Measurements from ENCODE around the gene AHCTF1.
"Not testable (repeated sequence)": the region's sequence is repeated elsewhere in the genome, so short reads cannot be mapped to it uniquely, and the experiment has no call there.

The AHCTF1 gene

DNA sequence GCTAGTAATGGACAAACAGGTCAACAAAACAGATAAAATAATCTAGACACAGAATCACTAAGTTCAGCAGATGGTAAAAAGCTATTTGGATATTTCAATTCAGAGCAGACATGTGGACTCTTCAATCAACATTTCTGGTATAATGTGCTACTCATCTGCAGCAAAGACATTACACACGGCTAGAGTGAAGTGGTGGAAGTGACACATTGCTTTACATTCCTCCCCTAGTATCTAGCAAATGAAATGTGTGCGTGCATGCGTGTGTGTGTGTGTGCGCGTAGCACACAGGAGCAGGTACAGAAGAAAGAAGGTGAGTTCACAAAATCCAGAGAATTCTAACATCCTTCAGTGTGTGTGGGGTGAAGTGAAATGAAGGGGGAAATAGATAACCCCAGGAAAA, 8.3 kb downstream of the AHCTF1 start:
- no peak for DNase-seq (ENCODE audit: low spot score)

DNA sequence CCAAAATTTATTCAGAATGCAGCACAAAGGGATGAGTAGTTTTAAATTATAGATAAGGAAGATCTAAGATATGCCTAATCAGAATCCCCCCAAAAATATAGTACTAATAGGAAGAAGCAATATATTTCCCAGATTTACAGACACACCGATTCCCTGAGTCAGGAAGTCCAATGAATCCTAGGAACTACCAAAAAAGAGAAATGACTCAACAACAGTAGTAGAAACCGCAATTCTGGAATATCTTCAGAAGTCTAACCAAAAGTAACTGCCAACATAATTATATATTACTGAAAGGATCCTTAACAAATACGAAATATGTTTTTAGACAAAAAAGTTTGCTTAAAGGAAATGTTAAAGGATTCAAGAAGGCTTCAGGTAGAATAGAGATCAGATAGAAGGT, 10.3 kb downstream of the AHCTF1 start:
- DNase-seq (ENCODE audit: low spot score): no peak

DNA sequence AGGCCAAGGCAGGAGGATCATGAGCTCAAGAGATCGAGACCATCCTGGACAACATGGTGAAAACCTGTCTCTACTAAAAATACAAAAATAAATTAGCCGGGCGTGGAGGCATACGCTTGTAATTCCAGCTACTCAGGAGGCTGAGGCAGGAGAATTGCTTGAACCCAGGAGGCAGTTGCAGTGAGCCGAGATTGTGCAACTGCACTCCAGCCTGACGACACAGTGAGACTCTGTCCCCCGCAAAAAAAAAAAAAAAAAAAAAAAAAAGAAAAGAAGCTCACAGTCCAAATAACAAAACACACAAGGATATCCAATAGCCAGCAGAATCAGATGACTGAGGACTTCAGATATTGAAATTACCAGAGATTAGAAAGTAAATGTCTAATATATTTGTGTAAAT, 11.8 kb downstream of the AHCTF1 start:
- DNase-seq (ENCODE audit: low spot score): no peak

DNA sequence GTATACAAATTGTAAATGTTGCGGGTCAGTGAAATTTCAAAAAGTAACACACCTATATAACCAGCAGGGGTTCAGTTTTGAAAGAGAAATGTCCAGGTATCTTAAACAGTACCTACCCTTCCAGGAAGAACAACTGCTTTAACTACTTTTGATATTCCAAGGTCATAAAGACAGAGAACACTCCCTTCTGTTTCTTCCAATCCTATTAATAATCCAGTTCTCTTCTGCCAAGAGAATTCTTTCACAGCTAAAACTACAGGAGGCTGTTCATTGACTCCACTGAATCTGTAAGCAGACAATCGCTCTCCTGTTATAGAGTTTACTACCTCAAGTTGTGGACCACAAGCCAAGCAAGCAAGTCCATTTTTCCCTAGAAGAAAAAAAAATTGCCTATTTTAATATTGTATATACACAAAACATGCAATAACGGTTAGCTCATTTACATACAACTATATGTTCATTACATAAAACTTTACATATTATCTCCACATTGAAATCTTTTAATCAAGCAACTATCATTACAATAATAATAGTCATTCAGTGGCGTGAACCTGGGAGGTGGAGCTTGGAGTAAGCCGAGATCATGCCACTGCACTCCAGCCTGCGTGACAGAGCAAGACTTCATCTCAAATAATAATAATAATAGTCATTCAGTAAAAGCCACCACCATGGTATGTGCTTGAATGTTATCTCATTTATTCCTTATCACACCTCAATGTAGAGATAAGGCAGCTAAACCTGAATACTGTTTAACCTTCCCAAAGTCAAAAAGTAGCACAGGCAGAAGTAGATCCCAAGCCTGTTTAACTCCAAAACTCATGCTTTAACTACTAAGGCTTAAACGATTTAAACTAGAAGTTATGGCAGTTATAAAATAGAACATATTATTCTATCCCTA, 15.5 kb downstream of the AHCTF1 start:
- DNase-seq (ENCODE audit: low spot score): not testable (repeated sequence)

DNA sequence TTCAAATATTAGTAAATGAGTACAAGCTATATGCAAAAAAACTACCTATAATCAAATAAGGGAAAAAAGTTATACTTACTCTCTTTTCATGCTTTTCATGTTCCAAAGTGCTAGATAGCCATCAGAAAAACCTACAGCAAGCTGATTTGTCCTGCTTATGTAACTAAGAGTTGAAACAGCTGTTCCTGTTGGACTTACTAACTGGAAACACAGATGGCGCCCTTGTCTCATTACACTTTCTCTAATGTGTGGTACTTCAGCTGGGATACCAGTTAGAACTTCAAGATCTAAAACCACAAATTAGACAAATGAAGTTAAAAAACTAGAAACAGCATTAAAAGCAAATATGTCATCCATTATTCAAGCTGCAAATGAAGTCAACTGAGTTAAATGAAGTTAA, 24.3 kb downstream of the AHCTF1 start:
- DNase-seq (ENCODE audit: low spot score): peak; percentile 64

DNA sequence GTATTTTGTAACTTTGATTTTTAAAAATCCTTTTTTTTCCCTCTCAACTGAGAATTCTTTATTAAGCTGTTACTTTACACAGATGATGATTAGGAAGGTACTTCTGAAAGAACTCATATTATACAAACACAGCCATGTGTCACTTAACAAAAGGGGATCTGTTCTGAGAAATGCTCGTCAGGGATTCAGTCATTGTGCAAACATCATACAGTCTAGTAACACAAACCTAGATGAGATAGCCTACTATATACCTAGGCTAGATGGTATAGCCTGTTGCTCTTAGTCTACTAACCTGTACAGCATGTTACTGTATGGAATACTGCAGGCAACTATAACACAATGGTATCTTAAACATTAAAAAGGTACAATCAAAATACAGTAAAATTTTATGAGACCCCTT, 24.9 kb downstream of the AHCTF1 start:
- DNase-seq (ENCODE audit: low spot score): no peak

DNA sequence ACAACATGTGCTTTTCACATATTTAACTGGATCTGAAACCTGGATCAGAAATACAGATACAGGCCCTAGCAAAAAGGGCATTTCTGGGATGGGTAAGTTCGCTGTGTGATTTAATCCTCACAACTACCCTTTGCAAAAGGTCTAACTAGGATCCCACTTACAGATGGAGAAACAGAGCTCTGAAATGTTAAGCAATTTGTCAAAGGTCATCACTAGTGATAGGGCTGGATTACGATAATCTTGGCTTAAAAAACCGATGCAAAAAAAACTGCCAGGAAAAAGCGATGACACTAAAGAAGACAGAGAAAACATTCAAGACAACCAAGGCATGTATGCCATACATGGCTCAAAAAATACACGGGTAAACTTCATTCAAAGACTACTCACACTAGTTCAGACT, 29.9 kb downstream of the AHCTF1 start:
- DNase-seq (ENCODE audit: low spot score): no peak

DNA sequence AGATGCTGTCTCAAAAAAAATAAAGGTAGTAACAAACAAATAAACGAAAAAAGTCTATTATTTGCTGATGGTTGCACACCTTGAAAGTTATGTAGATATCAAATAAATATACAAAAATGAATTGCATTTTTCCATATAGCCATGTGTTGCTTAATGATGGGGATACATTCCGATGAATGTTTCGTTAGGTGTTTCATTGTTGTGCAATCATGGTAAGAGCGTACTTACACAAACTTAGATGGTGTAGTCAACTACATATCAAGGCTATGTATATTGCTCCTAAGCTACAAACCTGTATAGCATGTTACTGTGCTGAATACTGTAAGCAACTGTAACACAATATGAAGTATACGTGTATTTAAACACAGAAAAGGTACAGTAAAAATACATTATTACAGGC, 34.4 kb downstream of the AHCTF1 start:
- DNase-seq (ENCODE audit: low spot score): no peak

DNA sequence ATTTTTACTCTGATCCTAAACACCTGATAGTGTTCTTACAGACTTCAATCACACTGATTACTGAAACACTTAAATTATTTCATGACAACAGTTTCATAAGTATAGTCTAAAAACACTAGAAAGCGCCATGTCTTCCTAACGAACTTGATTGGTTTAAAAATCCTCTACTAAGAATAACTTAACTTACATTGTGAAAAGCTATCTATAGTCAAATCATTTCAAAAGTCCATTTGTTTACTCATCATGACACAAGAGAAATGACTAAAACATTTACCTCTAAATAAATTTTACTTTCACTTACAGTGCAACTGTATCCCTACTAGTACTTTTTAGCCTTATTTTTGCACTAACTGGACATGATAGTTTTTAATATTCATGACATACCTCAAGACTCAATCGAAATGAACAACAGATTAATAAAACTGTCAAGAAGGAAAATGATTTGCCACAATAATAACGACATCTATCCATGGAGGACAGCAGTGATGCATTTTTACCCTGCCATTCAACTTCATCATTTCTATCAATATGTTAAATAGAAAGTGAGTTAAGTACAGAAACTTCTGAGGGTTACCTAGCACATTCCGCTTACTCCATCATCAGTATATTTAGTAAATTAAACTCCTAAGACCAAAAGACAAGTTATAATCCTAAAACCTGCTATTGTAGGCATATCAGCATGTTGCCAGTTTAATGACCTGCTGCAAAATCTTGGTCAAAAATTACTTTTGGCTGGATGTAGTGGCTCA, 38.4 kb downstream of the AHCTF1 start:
- DNase-seq (ENCODE audit: low spot score): no peak

DNA sequence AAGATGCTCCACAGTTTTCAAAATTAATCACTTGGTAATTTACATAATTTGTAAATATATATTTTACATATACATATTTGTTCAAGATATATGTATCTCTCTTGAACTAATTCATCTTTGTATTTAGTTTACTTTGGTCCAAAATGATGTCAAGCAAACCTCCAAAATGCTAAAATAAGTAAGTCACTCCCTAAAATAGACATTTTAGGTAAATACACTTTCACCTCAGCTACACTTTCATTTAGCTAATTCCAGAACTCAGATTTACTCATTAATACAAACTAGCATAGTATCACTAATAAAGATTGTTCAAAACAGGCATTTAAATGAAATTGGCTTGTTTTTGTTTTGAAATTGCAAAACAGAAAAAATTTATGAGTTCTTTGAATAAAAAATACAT, 40.6 kb downstream of the AHCTF1 start:
- no peak for DNase-seq (ENCODE audit: low spot score)

DNA sequence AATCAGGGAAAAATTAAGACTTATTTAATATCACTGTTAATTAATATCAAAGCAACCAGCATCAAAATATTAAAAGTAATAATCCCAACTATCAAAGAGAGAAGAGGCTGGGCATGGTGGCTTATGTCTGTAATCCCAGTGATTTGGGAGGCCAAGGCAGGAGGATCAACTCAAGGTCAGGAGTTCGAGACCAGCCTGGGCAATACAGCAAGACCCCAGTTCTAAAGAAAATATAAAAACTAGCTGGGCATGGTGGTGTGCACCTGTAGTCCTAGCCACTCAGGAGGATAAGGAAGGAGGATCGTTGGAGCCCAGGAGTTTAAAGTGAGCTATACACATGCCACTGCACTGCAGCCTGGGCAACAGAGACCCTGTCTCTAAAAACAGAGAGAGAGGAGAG, 43.2 kb downstream of the AHCTF1 start:
- no peak for DNase-seq (ENCODE audit: low spot score)

DNA sequence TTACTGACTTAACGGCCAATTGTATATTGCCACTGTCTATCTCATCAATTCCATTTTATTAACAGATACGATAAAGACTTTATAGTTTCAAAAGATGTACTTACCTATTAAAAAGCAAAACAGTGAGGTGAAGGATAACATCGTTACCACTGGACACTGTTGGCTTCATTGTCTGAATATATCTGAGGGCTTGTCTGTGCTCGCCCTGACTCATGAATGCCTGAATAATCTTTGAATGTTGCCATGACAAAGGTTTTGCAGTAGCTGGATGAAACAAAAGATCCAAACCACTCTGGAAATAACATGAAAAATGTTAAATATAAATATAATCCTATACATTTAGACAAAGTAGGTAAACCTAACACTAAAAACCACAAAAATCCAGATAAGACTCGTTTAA, 46.4 kb downstream of the AHCTF1 start:
- DNase-seq (ENCODE audit: low spot score): not testable (repeated sequence)

DNA sequence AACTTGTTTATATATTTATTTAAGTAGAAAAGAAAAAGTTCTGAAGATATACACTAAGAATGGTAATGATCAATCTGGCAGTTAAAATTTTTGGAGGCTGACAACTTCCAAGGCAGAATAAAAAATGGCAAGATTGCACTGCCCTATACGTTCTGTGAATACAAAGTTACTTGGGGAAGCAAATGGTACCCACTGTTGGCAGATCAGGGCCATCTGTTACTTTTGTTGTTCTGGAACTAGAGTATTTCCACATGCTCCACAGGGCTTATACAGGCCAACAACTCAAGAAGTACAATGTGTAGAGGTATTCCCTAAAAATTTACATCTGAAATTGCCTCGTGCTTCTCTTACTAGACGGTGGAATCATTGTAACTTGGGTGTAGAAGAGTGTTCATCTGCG, 53.2 kb downstream of the AHCTF1 start:
- DNase-seq (ENCODE audit: low spot score): peak; percentile 43

DNA sequence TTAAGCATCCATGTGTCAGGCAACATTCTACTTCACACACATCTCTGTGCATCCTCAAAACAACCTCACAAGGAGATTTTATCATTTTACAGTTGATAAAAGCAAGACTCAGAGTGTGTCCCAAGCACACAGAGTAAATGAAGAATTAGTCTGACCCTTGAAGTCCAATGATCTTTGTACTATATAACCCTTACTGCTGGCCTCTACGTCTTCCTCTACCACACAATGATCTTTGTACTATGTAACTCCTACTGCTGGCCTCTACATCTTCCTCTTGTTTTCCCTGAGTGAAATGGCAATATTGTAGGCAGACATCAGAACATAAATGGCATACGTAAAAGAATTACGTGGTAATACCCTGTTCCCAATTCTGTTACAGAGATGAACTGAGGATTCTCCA, 55.3 kb downstream of the AHCTF1 start:
- DNase-seq (ENCODE audit: low spot score): no peak

DNA sequence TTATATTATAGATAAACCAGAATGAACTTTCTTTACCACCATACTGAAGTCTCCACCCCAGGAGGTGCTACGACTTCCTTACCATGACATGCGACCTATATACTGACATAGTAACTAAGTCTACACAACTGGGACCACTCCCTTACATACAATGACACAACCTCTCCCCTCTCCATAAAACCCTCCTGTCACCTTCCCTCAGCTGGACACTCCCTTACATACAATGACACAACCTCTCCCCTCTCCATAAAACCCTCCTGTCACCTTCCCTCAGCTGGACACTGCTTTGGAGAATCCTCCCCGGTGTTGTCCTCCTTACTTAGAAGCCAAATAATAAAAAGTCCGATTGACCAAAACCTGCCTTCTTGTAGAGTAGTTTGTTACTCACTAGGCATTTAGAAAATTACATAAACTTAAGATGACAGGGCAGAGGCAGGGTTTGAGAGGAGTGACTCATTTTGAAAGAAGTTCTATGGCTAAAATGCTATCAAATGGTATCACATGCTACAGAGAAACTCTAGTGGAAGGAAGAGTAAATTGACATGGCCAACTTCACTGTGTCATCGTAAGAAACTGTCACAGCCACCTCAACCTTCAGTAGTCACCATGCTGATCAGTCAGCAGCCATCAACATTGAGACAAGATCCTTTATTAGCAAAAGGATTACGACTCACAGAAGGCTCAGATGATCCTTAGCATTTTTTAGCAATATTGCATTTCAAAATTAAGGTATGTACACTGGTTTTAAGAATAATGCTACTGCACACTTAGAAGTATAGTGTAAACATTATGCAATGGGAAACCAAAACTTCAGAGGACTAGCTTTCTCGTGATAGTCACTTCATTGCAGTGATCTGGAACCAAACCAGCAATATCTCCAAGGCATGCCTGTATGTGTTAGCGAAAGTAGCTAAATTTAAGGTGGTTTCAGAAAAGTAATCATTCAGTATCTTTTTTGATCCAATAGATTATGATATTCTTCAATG, 56.4 kb downstream of the AHCTF1 start:
- no peak for DNase-seq (ENCODE audit: low spot score)

DNA sequence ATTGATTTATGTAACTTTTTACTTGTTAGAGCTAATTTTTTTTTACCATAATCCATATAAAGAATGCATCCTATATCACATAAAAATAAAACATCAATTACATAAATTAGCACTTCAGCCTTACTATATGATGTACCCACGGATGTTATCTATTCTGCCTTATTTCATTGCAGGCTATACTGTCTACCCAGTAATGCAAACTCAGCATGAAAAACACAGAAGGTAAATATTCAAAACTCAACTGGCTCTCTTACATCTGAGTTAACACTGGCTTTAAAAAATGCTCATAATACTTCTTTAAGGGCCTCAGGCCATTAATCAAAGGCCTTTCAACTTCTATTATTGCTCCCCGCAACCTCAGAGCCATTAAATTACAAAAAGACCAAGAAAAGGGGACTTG, 65.8 kb downstream of the AHCTF1 start:
- DNase-seq (ENCODE audit: low spot score): no peak

DNA sequence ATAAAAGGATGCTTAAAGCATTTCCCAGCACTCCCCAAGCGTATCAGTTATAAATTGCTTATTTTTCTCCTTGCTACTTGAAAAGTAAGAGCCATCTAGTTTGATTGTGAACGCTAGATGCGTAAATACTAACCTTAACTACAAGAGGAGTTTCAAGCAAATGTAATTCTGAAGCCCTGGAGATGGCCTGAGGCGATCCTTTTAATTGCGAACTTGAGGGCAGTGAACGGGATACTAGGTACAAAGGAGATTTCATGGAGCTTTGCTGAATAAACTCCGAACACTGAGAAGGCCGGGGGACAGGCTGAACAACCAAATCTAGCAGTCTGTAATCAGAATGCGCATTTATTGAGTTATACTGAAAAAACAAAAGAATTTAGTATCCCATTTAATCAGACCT, 68.0 kb downstream of the AHCTF1 start:
- not testable (repeated sequence) for DNase-seq (ENCODE audit: low spot score)

DNA sequence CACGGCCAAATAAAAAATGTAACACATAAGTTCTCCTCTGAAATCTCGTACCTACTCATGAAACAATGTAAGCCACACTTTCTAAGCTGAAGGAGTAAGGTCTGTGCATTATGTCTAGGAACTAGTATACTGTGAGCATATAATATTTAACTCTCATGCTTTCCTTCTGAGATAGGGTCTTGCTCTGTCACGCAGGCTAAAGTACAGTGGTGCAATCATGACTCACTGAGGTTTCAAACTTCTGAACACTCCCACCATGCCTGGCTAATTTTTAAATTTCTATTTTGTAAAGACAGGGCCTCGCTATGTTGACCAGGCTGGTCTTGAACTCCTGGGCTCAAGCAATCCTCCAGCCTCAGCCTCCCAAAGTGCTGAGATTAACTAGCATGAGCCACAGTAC, 71.3 kb downstream of the AHCTF1 start:
- DNase-seq (ENCODE audit: low spot score): no peak

DNA sequence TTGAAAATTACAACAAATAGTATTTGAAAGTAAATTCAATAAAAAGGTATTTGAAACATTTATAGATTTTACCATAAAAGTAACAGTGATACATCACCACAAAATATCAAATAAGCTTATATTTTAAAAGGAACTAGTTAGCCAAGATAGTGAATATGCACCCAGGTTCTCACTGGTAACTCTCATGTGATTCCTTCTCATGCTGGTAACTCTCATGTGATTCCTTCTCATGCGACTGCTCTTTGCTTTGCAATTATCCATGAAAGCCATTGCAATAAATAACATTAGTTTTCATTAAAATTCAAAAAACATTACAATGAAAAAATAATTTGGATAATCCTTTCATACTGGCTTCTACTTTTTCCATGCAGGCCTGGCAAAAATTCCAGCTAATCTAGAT, 75.4 kb downstream of the AHCTF1 start:
- DNase-seq (ENCODE audit: low spot score): no peak

DNA sequence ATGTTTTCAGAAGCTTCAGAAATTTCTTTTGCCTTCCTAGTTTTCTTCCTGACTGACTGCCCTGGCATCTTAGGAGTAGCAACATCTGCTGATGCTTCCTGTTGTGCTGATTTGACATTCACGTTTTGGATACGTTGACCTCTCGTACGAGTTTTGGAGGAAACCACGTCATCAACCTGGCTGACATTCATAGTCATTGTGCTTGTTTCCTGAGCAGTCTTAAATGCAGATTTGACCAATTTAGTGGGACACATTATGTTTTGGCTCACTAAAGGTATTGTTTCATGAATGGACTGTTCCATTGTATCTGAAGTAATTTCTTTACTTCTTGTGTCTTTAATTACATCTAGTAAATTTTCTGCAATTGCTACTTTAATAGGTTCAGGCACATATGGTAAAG, 81.1 kb downstream of the AHCTF1 start:
- not testable (repeated sequence) for DNase-seq (ENCODE audit: low spot score)

DNA sequence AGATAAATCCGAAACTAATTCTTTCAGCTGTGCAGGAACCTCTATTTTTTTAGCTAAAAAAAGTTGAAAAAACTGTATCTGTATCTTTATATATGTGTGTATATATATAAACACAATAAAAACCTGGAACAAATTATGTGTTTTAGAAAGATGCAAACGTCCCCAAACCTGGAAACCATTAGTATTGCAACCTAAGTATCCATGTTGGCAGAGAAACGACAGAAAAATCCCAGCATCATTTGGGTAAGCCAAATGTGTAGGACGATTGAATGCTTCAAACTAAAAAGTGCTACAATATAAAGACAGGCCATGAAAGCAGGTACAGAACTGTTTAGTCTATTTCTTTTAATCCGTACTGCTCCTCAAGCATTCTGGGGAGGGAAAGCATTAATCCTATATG, 87.9 kb downstream of the AHCTF1 start:
- DNase-seq (ENCODE audit: low spot score): no peak

DNA sequence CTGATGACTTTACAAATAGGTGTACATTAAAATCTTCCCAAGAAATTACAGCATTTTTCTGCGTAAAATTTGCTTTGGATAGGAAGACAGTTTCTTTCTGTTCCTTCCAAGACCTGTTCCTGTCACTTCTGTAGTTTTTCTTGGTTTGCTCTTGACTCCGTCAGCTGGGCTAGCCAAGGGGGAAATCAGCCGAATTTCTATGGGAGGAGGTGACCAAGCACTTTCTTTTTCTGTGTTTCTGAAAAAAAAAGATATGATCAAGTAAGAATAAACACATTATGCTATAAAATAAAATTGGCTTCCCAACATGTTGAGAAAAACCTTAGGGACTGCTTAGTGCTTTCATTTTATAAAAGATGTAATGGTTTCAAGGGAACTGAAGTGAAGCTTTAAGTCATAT, 91.0 kb downstream of the AHCTF1 start:
- DNase-seq (ENCODE audit: low spot score): not testable (repeated sequence)

All from cerebellar cortex (tissue), 1 donor.